ENCODE results near the gene NEK10. TPM values are rescaled to one million over a fixed set of nuclear protein-coding genes. Genes with fewer than 3 reads are reported as not detected.

NEK10 gene
- total and polyA plus RNA-seq, 9 of the 15 experiments (the other 6 are each of a cell fraction or from before 2014, with no cell fraction given) = 0.07 TPM; not detected in 8

- H3K4me3 ChIP-seq = no peak overlapping the region
- in situ Hi-C loops (cut with MboI) (no loop called here), intact Hi-C loops (cut with micrococcal nuclease) (no loop called here)
- no TSS peak for BruUV-seq (replicated peaks)
- no peak overlapping the region for H2AFZ ChIP-seq (ENCODE audit: low read depth, low read length)
- H3K9me1 ChIP-seq (ENCODE audit: control insufficient read depth, insufficient read depth, low read length) = no peaks in the 10 kb centered on the region
- no peak overlapping the region for H3K4me2 ChIP-seq (ENCODE audit: insufficient read depth, low read length)
- H3K27ac ChIP-seq (ENCODE audit: extremely low read depth, low read depth, low read length) = no peak overlapping the region
- no peaks in the 10 kb centered on the region for H3K27me3 ChIP-seq (ENCODE audit: control insufficient read depth in 2 of 2, insufficient read depth in 2 of 2, low read length in 2 of 2)
- ChIA-PET POLR2A (no interaction called here), CTCF (ENCODE audit: low intra/inter-chr PET ratio) (no interaction called here)
- ATAC-seq (no peak), FAIRE-seq (no peak), DNase-seq (ENCODE audit: extremely low read depth in 1 of 4, low spot score in 3 of 4) (no peak)
- H3K79me2 ChIP-seq (ENCODE audit: control insufficient read depth, insufficient read depth, low read length) = no peaks in the 10 kb centered on the region
- H4K20me1 ChIP-seq (replicated peaks; ENCODE audit: control insufficient read depth, insufficient read depth, low read length) = no peaks in the 10 kb centered on the region
- no peak overlapping the region for H3K9ac ChIP-seq (ENCODE audit: insufficient read depth in 1 of 2, low read depth in 2 of 2, low read length in 2 of 2)
- no peaks in the 10 kb centered on the region; the same call in 1 of the 2 replicates for H3K9me3 ChIP-seq (replicated peaks; ENCODE audit: control insufficient read depth, insufficient read depth, low read depth, low read length)
- WGBS (ENCODE audit: insufficient coverage, low coverage, missing lambda C conversion rate) = 0% methylated on average over 5 of the region's 5 CpGs
- H3K36me3 ChIP-seq (ENCODE audit: control insufficient read depth, insufficient read depth, low read length) = no peaks in the 10 kb centered on the region
- no peaks in the 10 kb centered on the region for H3K4me1 ChIP-seq (replicated peaks in 1 of 2; ENCODE audit: control insufficient read depth in 2 of 2, insufficient read depth in 2 of 2, low read length in 2 of 2)
- no peak for TF ChIP-seq ZNF766 (CRISPR knock-in tag; conservative IDR thresholded peaks at IDR 0.05)
- TF ChIP-seq RBM39 (optimal IDR thresholded peaks at IDR 0.05; ENCODE audit: low read depth, low read length) = no peak
- TF ChIP-seq BRCA1 (IDR thresholded peaks at IDR 0.05) = no peak
- no peak for TF ChIP-seq BRCA1 (CRISPR knock-in tag; IDR thresholded peaks at IDR 0.05)
- no peak for TF ChIP-seq PCBP1 (IDR thresholded peaks at IDR 0.05; ENCODE audit: low read depth, low read length, poor library complexity, severe bottlenecking)
- no peak for TF ChIP-seq ARHGAP35 (IDR thresholded peaks at IDR 0.05; ENCODE audit: partially characterized antibody)
- TF ChIP-seq CBX2 (IDR thresholded peaks at IDR 0.05; ENCODE audit: insufficient read depth, low read length, poor library complexity, severe bottlenecking) = no peak
- TF ChIP-seq TAF9B (IDR thresholded peaks at IDR 0.05; ENCODE audit: partially characterized antibody) = no peak
- TF ChIP-seq ZNF445 (CRISPR knock-in tag; IDR thresholded peaks at IDR 0.05; ENCODE audit: low read depth) = no peak
- no peak for TF ChIP-seq TFAM (CRISPR knock-in tag; conservative IDR thresholded peaks at IDR 0.05)
- TF ChIP-seq HBP1 (CRISPR knock-in tag; IDR thresholded peaks at IDR 0.05) = no peak
- no peak for TF ChIP-seq HES1 (IDR thresholded peaks at IDR 0.05; ENCODE audit: low read depth)
- TF ChIP-seq ELK1 (CRISPR knock-in tag; IDR thresholded peaks at IDR 0.05) = no peak
- no peak for TF ChIP-seq POLR2A (conservative IDR thresholded peaks at IDR 0.05)
- no peak for TF ChIP-seq ZNF592 (IDR thresholded peaks at IDR 0.05)
- TF ChIP-seq PML (IDR thresholded peaks at IDR 0.05; ENCODE audit: low read length) = no peak
Observed at GRCh38 chr3:27275441-27275990, 93.7 kb downstream of the NEK10 start.
